Ascending aorta (tissue), 2 donors: Measurements from ENCODE around the gene L1CAM. TPM values are rescaled to one million over a fixed set of nuclear protein-coding genes. Genes with fewer than 3 reads are reported as not detected.

Experiments used
- DNase-seq, 2 donors: peaks; one replicate each; pipeline ENCODE4 v3.0.0-alpha.2; 2019; ENCODE audit warnings: low spot score in 2 of 2
- H3K27ac ChIP-seq, 2 donors: fragments of 200-600 bp; sonication (generic); one replicate each; pipeline ENCODE4 v1.5.1; 2016 to 2017; ENCODE audit warnings: mild to moderate bottlenecking in 1 of 2
- H3K27me3 ChIP-seq: fragments of 200-600 bp; sonication (generic); one replicate; pipeline ENCODE4 v1.5.1; 2017
- H3K36me3 ChIP-seq, 2 donors: fragments of 200-600 bp; sonication (generic); one replicate each; pipeline ENCODE4 v1.5.1; 2016
- H3K4me1 ChIP-seq, 2 donors: fragments of 200-600 bp; sonication (generic); one replicate each; pipeline ENCODE4 v1.5.1; 2016 to 2017; ENCODE audit warnings: mild to moderate bottlenecking in 1 of 2
- H3K4me3 ChIP-seq, 2 donors: fragments of 200-600 bp; sonication (generic); one replicate each; pipeline ENCODE4 v1.5.1; 2016 to 2017; ENCODE audit warnings: mild to moderate bottlenecking in 1 of 2
- H3K9me3 ChIP-seq, 2 donors: fragments of 200-600 bp; sonication (generic); one replicate each; pipeline ENCODE4 v1.5.1; 2016
- CTCF ChIP-seq, 3 experiments: fragments of 200-600 bp in 2 of 3; fragments of 450-650 bp in 1 of 3; sonication (generic) in 2 of 3; IDR thresholded peaks; one replicate each; pipeline ENCODE4 v1.5.1; 2016 to 2019; ENCODE audit warnings: antibody characterized with exemption in 3 of 3, mild to moderate bottlenecking in 1 of 3, moderate library complexity in 1 of 3
- intact Hi-C: fragments of 100-400 bp; cut with DNase I; formaldehyde crosslinking; loops from one replicate; pipeline ENCODE4 v1.15.1; 2023
- total RNA-seq: library from RNA; depleted of rRNA; stranded (reverse); fragments of >200 nt; gene quantifications from one replicate; pipeline ENCODE4 v1.1.0, GENCODE V29; 2016

L1CAM gene
- total RNA-seq, 1 donor from 2014 or later, result 25.8 TPM

GRCh38 chrX:153868576-153869472 lies 17.1 kb downstream of the L1CAM start:
- no peak for DNase-seq
- Histone ChIP-seq H3K4me1 (no peaks in the 10 kb centered on the region), H3K27ac (no peak overlapping the region), H3K4me3 (no peak overlapping the region), H3K9me3 (no peaks in the 10 kb centered on the region), H3K27me3 (no peaks in the 10 kb centered on the region), H3K36me3 (no peaks in the 10 kb centered on the region)
- TF ChIP-seq CTCF (IDR thresholded peaks at IDR 0.05), result no peak
- intact Hi-C loops, result no loop called here

GRCh38 chrX:153867671-153868070 lies 18.3 kb downstream of the L1CAM start:
- no peak for TF ChIP-seq CTCF (IDR thresholded peaks at IDR 0.05)
- H3K27me3 ChIP-seq, result no peaks in the 10 kb centered on the region
- intact Hi-C loops, result no loop called here
- no peaks in the 10 kb centered on the region for H3K4me1 ChIP-seq
- no peak overlapping the region for H3K4me3 ChIP-seq
- no peaks in the 10 kb centered on the region for H3K9me3 ChIP-seq
- no peaks in the 10 kb centered on the region for H3K36me3 ChIP-seq
- no peak for DNase-seq
- no peak overlapping the region for H3K27ac ChIP-seq

- no peak for DNase-seq
- no peak overlapping the region for H3K27ac ChIP-seq
- H3K27me3 ChIP-seq, result peaks cover 4% of the 10 kb centered on the region
- no peak for TF ChIP-seq CTCF (IDR thresholded peaks at IDR 0.05)
- intact Hi-C loops, result no loop called here
- H3K9me3 ChIP-seq, result no peaks in the 10 kb centered on the region
- no peaks in the 10 kb centered on the region for H3K4me1 ChIP-seq
- no peak overlapping the region for H3K4me3 ChIP-seq
- no peaks in the 10 kb centered on the region for H3K36me3 ChIP-seq
Observed at GRCh38 chrX:153867139-153867538, 18.8 kb downstream of the L1CAM start.

GRCh38 chrX:153866302-153867019 lies 19.5 kb downstream of the L1CAM start:
- peak in 1 of 2 donors; percentile 35 for DNase-seq
- no peak for TF ChIP-seq CTCF (IDR thresholded peaks at IDR 0.05)
- intact Hi-C loops, result no loop called here
- H3K36me3 ChIP-seq, result no peaks in the 10 kb centered on the region
- no peak overlapping the region for H3K27ac ChIP-seq
- H3K27me3 ChIP-seq, result peaks cover 4% of the 10 kb centered on the region
- H3K9me3 ChIP-seq, result no peaks in the 10 kb centered on the region
- no peaks in the 10 kb centered on the region for H3K4me1 ChIP-seq
- H3K4me3 ChIP-seq, result no peak overlapping the region

GRCh38 chrX:153865685-153866084 lies 20.3 kb downstream of the L1CAM start:
- no peaks in the 10 kb centered on the region for H3K36me3 ChIP-seq
- DNase-seq, result peak in 1 of 2 donors; percentile 46
- H3K4me1 ChIP-seq, result no peaks in the 10 kb centered on the region
- H3K4me3 ChIP-seq, result no peak overlapping the region
- no peaks in the 10 kb centered on the region for H3K9me3 ChIP-seq
- no peak overlapping the region for H3K27ac ChIP-seq
- no peak for TF ChIP-seq CTCF (IDR thresholded peaks at IDR 0.05)
- H3K27me3 ChIP-seq, result peaks cover 4% of the 10 kb centered on the region
- intact Hi-C loops, result no loop called here
